Ishikawa (cell line): Measurements from ENCODE around the gene LOXL4.

Experiments
- CREB1 ChIP-seq: IDR thresholded peaks from 2 replicates; pipeline ENCODE4 v1.6.1; 2012; ENCODE audit warnings: low read depth
- EP300 ChIP-seq: IDR thresholded peaks from 2 replicates; pipeline ENCODE4 v1.6.1; 2012; ENCODE audit warnings: borderline replicate concordance
- FOXM1 ChIP-seq: IDR thresholded peaks from 2 replicates; pipeline ENCODE4 v1.6.1; 2012; ENCODE audit warnings: low read depth, borderline replicate concordance
- RAD21 ChIP-seq: IDR thresholded peaks from 2 replicates; pipeline ENCODE4 v1.6.1; 2012; ENCODE audit warnings: low read depth
- TAF1 ChIP-seq: IDR thresholded peaks from 2 replicates; pipeline ENCODE4 v1.6.1; 2012; ENCODE audit warnings: low read depth, mild to moderate bottlenecking
- TEAD4 ChIP-seq: IDR thresholded peaks from 2 replicates; pipeline ENCODE4 v1.6.1; 2012
- ZBTB7A ChIP-seq: IDR thresholded peaks from 2 replicates; pipeline ENCODE4 v1.6.1; 2012; ENCODE audit warnings: low read depth

DNA sequence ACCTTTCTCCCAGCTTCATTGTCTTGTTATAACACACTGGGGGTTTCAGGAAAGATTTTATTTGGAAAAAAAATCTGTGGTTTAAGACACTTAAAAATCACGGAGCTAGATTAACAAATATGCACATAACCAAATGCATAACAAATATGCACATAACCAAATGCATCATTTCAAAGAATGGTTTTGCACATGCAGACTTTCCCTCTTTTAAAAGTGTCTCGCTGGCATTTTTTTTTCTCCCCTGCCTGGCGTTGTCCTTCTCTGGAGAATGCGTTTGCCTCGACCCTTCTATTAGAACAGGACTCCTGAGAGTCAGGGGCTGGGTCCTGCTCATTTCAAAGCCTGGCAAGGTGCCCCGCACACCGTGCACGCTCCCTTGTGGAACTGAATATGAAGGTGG, 42.7 kb upstream of the LOXL4 start:
- TF ChIP-seq TAF1 (no peak), RAD21 (no peak), EP300 (no peak), FOXM1 (no peak), TEAD4 (no peak), CREB1 (no peak), ZBTB7A (no peak)
